ENCODE results near the gene RNF144A.

RNF144A gene

DNA sequence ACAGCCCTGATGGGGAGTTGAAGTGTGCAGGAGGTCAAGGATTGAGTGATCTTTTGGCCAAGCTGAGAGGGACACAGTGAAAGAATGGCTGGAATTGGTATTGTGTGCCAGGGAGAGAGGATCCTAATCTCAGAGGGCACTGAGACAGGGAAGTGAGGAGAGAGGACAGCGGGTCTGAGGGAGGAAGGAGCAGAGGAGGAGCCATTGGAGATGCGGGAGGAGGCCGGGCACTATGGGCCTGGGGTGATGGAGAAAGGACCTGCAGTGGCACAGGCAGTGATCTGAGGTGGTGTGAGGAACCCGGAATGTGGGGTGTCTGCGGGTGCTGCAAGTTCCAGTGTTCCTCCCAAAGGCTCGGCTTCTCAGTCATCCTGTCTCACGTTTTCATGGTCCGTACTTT is 26.8 kb downstream of the RNF144A start:
- WGBS (ENCODE audit: extremely low coverage, insufficient coverage, insufficient read length), result no CpG with 5 or more reads among the region's 8 CpGs
- no peaks in the 10 kb centered on the region for H3K4me1 ChIP-seq (ENCODE audit: control insufficient read depth in 1 of 2, insufficient read depth in 2 of 2, low read length in 2 of 2)
- H3K18ac ChIP-seq (ENCODE audit: low read length), result no peak overlapping the region
- DNase-seq, result no peak
- no peak overlapping the region for H3K14ac ChIP-seq (ENCODE audit: low read length)
- no peaks in the 10 kb centered on the region for H3K79me1 ChIP-seq (ENCODE audit: low read length)
- H4K12ac ChIP-seq (ENCODE audit: low read depth, low read length), result no peak overlapping the region
- no peak overlapping the region for H4K91ac ChIP-seq (ENCODE audit: low read depth, low read length)
- H3K27me3 ChIP-seq (ENCODE audit: insufficient read depth, low read length), result no peaks in the 10 kb centered on the region
- no peak overlapping the region for H2AK5ac ChIP-seq (ENCODE audit: low read length)
- H3K9me3 ChIP-seq (ENCODE audit: insufficient read depth, low read depth, low read length), result no peaks in the 10 kb centered on the region
- H3K79me2 ChIP-seq (ENCODE audit: control insufficient read depth, insufficient read depth, low read length, poor library complexity), result no peaks in the 10 kb centered on the region
- H3K36me3 ChIP-seq (ENCODE audit: control insufficient read depth in 1 of 2, insufficient read depth in 2 of 2, low read length in 2 of 2), result peaks cover 4 to 9% of the 10 kb centered on the region in 2 experiments
- H3K23ac ChIP-seq (ENCODE audit: low read length), result no peak overlapping the region
- H3K4me3 ChIP-seq (ENCODE audit: low read depth, low read length), result no peak overlapping the region
- no peak overlapping the region for H3K9ac ChIP-seq (ENCODE audit: low read length)
- H3K4ac ChIP-seq (ENCODE audit: low read depth, low read length), result no peak overlapping the region
- H2BK12ac ChIP-seq (ENCODE audit: low read length), result no peak overlapping the region
- H2AFZ ChIP-seq (ENCODE audit: insufficient read depth, low read length, poor library complexity), result no peak overlapping the region
- H2BK120ac ChIP-seq (ENCODE audit: insufficient read depth, low read length, poor library complexity), result no peak overlapping the region
- no peak overlapping the region for H3K4me2 ChIP-seq (ENCODE audit: low read length)
- no peak overlapping the region for H4K8ac ChIP-seq (ENCODE audit: low read depth, low read length)
- H2BK5ac ChIP-seq (ENCODE audit: low read depth, low read length, poor library complexity), result no peak overlapping the region
- no peak overlapping the region for H3K27ac ChIP-seq (ENCODE audit: low read depth, low read length)

GRCh38 chr2:6944555-6944954 is 27.3 kb downstream of the RNF144A start:
- no peaks in the 10 kb centered on the region for H3K79me2 ChIP-seq (ENCODE audit: control insufficient read depth, insufficient read depth, low read length, poor library complexity)
- peaks cover 4 to 9% of the 10 kb centered on the region in 2 experiments for H3K36me3 ChIP-seq (ENCODE audit: control insufficient read depth in 1 of 2, insufficient read depth in 2 of 2, low read length in 2 of 2)
- no peak overlapping the region for H3K14ac ChIP-seq (ENCODE audit: low read length)
- H3K79me1 ChIP-seq (ENCODE audit: low read length), result no peaks in the 10 kb centered on the region
- H3K9ac ChIP-seq (ENCODE audit: low read length), result no peak overlapping the region
- H3K27me3 ChIP-seq (ENCODE audit: insufficient read depth, low read length), result no peaks in the 10 kb centered on the region
- H2AK5ac ChIP-seq (ENCODE audit: low read length), result no peak overlapping the region
- no peak for DNase-seq
- no peak overlapping the region for H4K8ac ChIP-seq (ENCODE audit: low read depth, low read length)
- H3K4me2 ChIP-seq (ENCODE audit: low read length), result no peak overlapping the region
- no peak overlapping the region for H3K4me3 ChIP-seq (ENCODE audit: low read depth, low read length)
- no peak overlapping the region for H3K4ac ChIP-seq (ENCODE audit: low read depth, low read length)
- H2BK120ac ChIP-seq (ENCODE audit: insufficient read depth, low read length, poor library complexity), result no peak overlapping the region
- H3K9me3 ChIP-seq (ENCODE audit: insufficient read depth, low read depth, low read length), result no peaks in the 10 kb centered on the region
- no peak overlapping the region for H4K12ac ChIP-seq (ENCODE audit: low read depth, low read length)
- H3K27ac ChIP-seq (ENCODE audit: low read depth, low read length), result no peak overlapping the region
- no peak overlapping the region for H2BK5ac ChIP-seq (ENCODE audit: low read depth, low read length, poor library complexity)
- no peak overlapping the region for H3K23ac ChIP-seq (ENCODE audit: low read length)
- H2BK12ac ChIP-seq (ENCODE audit: low read length), result no peak overlapping the region
- no peak overlapping the region for H4K91ac ChIP-seq (ENCODE audit: low read depth, low read length)
- no CpG with 5 or more reads among the region's 5 CpGs for WGBS (ENCODE audit: extremely low coverage, insufficient coverage, insufficient read length)
- H3K4me1 ChIP-seq (ENCODE audit: control insufficient read depth in 1 of 2, insufficient read depth in 2 of 2, low read length in 2 of 2), result no peaks in the 10 kb centered on the region
- no peak overlapping the region for H3K18ac ChIP-seq (ENCODE audit: low read length)
- H2AFZ ChIP-seq (ENCODE audit: insufficient read depth, low read length, poor library complexity), result no peak overlapping the region

DNA sequence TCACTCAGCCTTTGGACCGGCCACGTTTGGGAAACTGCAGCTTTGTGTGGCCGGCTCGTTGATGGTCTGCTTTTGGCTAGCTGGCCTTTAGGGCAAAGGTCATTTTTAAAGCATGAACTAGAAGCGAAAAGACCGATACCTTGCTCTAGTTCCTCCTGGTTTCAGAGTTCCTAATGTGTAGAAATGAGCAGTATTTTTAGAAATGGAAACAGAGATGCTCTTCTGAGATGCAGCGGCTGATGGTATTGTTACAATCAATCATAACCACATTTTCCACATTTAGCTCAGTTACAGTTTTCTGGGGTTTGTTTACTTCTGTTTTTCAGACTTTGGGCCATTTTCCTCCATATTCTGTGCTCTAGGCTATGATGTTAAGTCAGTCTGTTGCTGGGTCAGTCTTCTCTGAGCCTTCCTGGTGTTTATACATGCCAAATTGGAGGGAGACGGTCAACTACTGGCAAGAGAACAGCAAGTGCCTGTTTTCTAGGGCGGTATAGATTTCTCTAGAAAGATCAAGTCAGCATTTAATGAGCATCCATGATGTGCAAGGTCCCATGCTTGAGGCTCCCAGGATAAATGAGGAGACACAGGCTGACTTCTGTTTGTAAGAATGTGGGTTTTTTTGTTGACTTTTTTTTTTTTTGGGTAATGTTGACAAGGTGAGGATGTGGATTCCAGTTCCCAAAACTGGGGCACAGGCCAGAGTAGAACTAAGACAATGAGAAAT is 28.0 kb downstream of the RNF144A start:
- Histone ChIP-seq H3K9me3 (ENCODE audit: insufficient read depth, low read depth, low read length) (no peaks in the 10 kb centered on the region), H4K12ac (ENCODE audit: low read depth, low read length) (no peak overlapping the region), H3K36me3 (ENCODE audit: control insufficient read depth in 1 of 2, insufficient read depth in 2 of 2, low read length in 2 of 2) (peaks cover 4 to 9% of the 10 kb centered on the region in 2 experiments), H3K9ac (ENCODE audit: low read length) (no peak overlapping the region), H3K4me3 (ENCODE audit: low read depth, low read length) (no peak overlapping the region), H2BK120ac (ENCODE audit: insufficient read depth, low read length, poor library complexity) (no peak overlapping the region), H3K14ac (ENCODE audit: low read length) (no peak overlapping the region), H3K23ac (ENCODE audit: low read length) (no peak overlapping the region), H2AK5ac (ENCODE audit: low read length) (no peak overlapping the region), H2BK12ac (ENCODE audit: low read length) (no peak overlapping the region), H4K8ac (ENCODE audit: low read depth, low read length) (no peak overlapping the region), H3K27me3 (ENCODE audit: insufficient read depth, low read length) (no peaks in the 10 kb centered on the region), H3K79me2 (ENCODE audit: control insufficient read depth, insufficient read depth, low read length, poor library complexity) (no peaks in the 10 kb centered on the region), H3K18ac (ENCODE audit: low read length) (no peak overlapping the region), H2BK5ac (ENCODE audit: low read depth, low read length, poor library complexity) (no peak overlapping the region), H3K4ac (ENCODE audit: low read depth, low read length) (no peak overlapping the region), H3K27ac (ENCODE audit: low read depth, low read length) (no peak overlapping the region), H3K79me1 (ENCODE audit: low read length) (no peaks in the 10 kb centered on the region), H3K4me2 (ENCODE audit: low read length) (no peak overlapping the region), H3K4me1 (ENCODE audit: control insufficient read depth in 1 of 2, insufficient read depth in 2 of 2, low read length in 2 of 2) (no peaks in the 10 kb centered on the region), H2AFZ (ENCODE audit: insufficient read depth, low read length, poor library complexity) (no peak overlapping the region), H4K91ac (ENCODE audit: low read depth, low read length) (no peak overlapping the region)
- DNase-seq, result no peak
- WGBS (ENCODE audit: extremely low coverage, insufficient coverage, insufficient read length), result no CpG with 5 or more reads among the region's 9 CpGs

DNA sequence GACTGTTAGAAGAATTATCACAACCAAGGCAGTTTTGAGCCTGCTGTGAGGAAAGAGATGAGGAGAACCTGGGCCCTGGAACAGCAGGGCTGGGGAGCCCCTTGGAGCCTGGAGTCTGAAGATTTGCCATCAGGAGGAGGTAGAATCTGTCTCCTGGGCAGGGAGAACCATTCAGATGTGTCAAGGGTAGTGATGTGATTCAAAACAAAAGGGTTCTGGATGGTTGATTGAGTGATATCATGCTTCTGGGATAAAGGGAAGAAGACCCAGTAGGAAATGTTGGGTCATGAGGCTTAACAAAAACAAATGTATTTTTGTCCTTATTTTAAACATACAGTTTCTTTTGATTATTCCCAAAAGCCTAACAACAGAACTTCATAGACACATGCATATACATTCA is 28.6 kb downstream of the RNF144A start:
- no peak for DNase-seq
- Histone ChIP-seq H3K4me3 (ENCODE audit: low read depth, low read length) (no peak overlapping the region), H2BK120ac (ENCODE audit: insufficient read depth, low read length, poor library complexity) (no peak overlapping the region), H2BK5ac (ENCODE audit: low read depth, low read length, poor library complexity) (no peak overlapping the region), H3K36me3 (ENCODE audit: control insufficient read depth in 1 of 2, insufficient read depth in 2 of 2, low read length in 2 of 2) (peaks cover 4 to 9% of the 10 kb centered on the region in 2 experiments), H3K9me3 (ENCODE audit: insufficient read depth, low read depth, low read length) (no peaks in the 10 kb centered on the region), H3K23ac (ENCODE audit: low read length) (no peak overlapping the region), H3K27ac (ENCODE audit: low read depth, low read length) (no peak overlapping the region), H2AFZ (ENCODE audit: insufficient read depth, low read length, poor library complexity) (no peak overlapping the region), H4K91ac (ENCODE audit: low read depth, low read length) (no peak overlapping the region), H3K79me1 (ENCODE audit: low read length) (no peaks in the 10 kb centered on the region), H3K9ac (ENCODE audit: low read length) (no peak overlapping the region), H3K4me1 (ENCODE audit: control insufficient read depth in 1 of 2, insufficient read depth in 2 of 2, low read length in 2 of 2) (no peaks in the 10 kb centered on the region), H3K4ac (ENCODE audit: low read depth, low read length) (no peak overlapping the region), H4K8ac (ENCODE audit: low read depth, low read length) (no peak overlapping the region), H3K4me2 (ENCODE audit: low read length) (no peak overlapping the region), H2AK5ac (ENCODE audit: low read length) (no peak overlapping the region), H3K27me3 (ENCODE audit: insufficient read depth, low read length) (no peaks in the 10 kb centered on the region), H4K12ac (ENCODE audit: low read depth, low read length) (no peak overlapping the region), H3K14ac (ENCODE audit: low read length) (no peak overlapping the region), H3K18ac (ENCODE audit: low read length) (no peak overlapping the region), H3K79me2 (ENCODE audit: control insufficient read depth, insufficient read depth, low read length, poor library complexity) (no peaks in the 10 kb centered on the region), H2BK12ac (ENCODE audit: low read length) (no peak overlapping the region)
